Left ventricle myocardium superior (tissue), 1 donor: ENCODE measurements around the gene MGLL. TPM values are rescaled to one million over a fixed set of nuclear protein-coding genes. Genes with fewer than 3 reads are reported as not detected.

Source experiments
- ATAC-seq: fragments of 200-7000 bp; cut with Tn5 transposase; one replicate; pipeline ENCODE4 v1.9.1; 2020; ENCODE audit warnings: mild to moderate bottlenecking, moderate library complexity
- DNase-seq: peaks from one replicate; pipeline ENCODE4 v3.0.0-alpha.2; 2020
- intact Hi-C: fragments of 100-400 bp; cut with micrococcal nuclease; formaldehyde crosslinking; loops from one replicate; pipeline ENCODE4 v1.11.0; 2022
- long read RNA-seq: library from polyadenylated mRNA; unstranded; transcript quantifications from one replicate; pipeline ENCODE4 v2.0.0, GENCODE V29; 2021
- total RNA-seq: library from RNA; stranded (reverse); fragmentation: NEBNext Ultra II Directional; extraction: Animal tissue kit (Norgen Biotek cat#: 25700); gene quantifications from one replicate; pipeline ENCODE4 v1.2.1, GENCODE V29; 2021
- donor health status: DM: no; HTN: yes; CAD: no; lungs with severe emphysema.

MGLL gene
- total RNA-seq = 94.3 TPM
- long read RNA-seq, full-length matches to known transcripts = 127 of 225 reads
- long read RNA-seq, partial matches to known transcripts = 9 of 225 reads
- long read RNA-seq, other reads (novel, unspliced or antisense) = 89 of 225 reads

- DNase-seq (peak; percentile 73), ATAC-seq (peak; percentile 52)
- intact Hi-C loops = loop anchor here (5.0 kb wide), 1 partner anchor 125 kb away; no protein-coding TSS in a partner anchor
These were observed at the start of gene MGLL for GRCh38 chr3:127822041-127822681. Gene MGLL, minus strand, starts transcription at chr3:127822515. Its CDS starts 197 bp downstream, at chr3:127822318.

GRCh38 chr3:127870156-127870555 is 47.8 kb upstream of the MGLL start:
- ATAC-seq (no peak), DNase-seq (no peak)
- intact Hi-C loops = no loop called here

GRCh38 chr3:127867986-127868385 is 45.7 kb upstream of the MGLL start:
- ATAC-seq = no peak
- intact Hi-C loops = no loop called here
- no peak for DNase-seq

GRCh38 chr3:127867412-127867811 is 45.1 kb upstream of the MGLL start:
- no peak for DNase-seq
- intact Hi-C loops = no loop called here
- ATAC-seq = no peak

DNA sequence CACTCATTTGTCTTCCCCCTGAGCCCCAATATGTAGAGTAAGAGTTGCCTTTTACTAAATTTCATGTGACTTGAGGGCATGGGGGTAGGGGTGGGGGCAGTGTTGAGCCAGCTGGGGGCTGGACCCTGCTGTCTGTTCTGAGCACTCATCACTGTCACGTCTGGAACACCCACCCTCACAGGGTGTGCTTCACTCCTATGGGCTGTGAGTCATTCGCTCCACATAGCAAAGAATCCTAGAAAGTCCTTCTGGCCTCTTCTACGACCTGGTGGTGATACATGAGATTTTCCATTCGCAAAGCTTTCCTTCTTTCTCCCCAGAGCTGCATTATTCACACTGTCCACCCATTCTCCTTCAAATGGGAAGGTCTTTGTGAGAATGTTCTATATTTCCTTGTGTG is 43.6 kb upstream of the MGLL start:
- ATAC-seq (no peak), DNase-seq (no peak)
- intact Hi-C loops = no loop called here

DNA sequence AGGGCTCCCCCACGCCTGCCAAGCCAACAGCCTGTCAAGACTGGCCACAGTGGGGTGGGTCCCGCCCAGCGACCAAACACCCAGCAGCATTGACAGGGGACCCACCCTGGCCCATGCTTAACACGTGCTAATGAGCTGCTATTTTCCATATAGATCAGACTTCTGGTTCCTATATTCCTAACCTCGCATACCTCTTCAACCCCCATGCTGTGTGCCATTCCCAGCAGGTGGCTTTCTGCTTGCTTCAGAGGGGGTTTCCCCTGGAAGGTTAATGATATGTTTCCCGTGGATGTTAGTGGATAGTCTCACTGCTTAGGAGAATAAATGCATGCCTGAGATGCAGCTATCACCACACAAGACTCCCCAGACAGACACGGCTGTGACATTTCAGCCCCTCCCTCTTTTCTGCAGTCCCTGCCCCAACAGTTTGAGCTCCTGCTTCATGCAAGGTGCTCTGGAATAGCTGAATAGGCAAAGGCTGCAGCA is 37.9 kb upstream of the MGLL start:
- ATAC-seq (no peak), DNase-seq (no peak)
- intact Hi-C loops = no loop called here

GRCh38 chr3:127859730-127860129 is 37.4 kb upstream of the MGLL start:
- DNase-seq (no peak), ATAC-seq (no peak)
- intact Hi-C loops = loop anchor here (10.0 kb wide), 1 partner anchor 115 kb away; no protein-coding TSS in a partner anchor

- DNase-seq = no peak
- no peak for ATAC-seq
- intact Hi-C loops = loop anchor here (10.0 kb wide), 1 partner anchor 116 kb away; no protein-coding TSS in a partner anchor
These were observed 36.6 kb upstream of the MGLL start for GRCh38 chr3:127858937-127859336.

- DNase-seq = no peak
- intact Hi-C loops = loop anchor here (10.0 kb wide), 1 partner anchor 116 kb away; no protein-coding TSS in a partner anchor
- ATAC-seq = no peak
These were observed 36.2 kb upstream of the MGLL start for GRCh38 chr3:127858521-127858920.

- no peak for ATAC-seq
- intact Hi-C loops = loop anchor here (10.0 kb wide), 1 partner anchor 117 kb away; no protein-coding TSS in a partner anchor
- no peak for DNase-seq
These were observed 35.0 kb upstream of the MGLL start for GRCh38 chr3:127857333-127857732.

GRCh38 chr3:127856801-127857200 is 34.5 kb upstream of the MGLL start:
- no peak for DNase-seq
- no peak for ATAC-seq
- intact Hi-C loops = loop anchor here (10.0 kb wide), 1 partner anchor 118 kb away; no protein-coding TSS in a partner anchor

- intact Hi-C loops = loop anchor here (10.0 kb wide), 1 partner anchor 120 kb away; no protein-coding TSS in a partner anchor
- no peak for DNase-seq
- no peak for ATAC-seq
These were observed 32.9 kb upstream of the MGLL start for GRCh38 chr3:127855246-127855645.

DNA sequence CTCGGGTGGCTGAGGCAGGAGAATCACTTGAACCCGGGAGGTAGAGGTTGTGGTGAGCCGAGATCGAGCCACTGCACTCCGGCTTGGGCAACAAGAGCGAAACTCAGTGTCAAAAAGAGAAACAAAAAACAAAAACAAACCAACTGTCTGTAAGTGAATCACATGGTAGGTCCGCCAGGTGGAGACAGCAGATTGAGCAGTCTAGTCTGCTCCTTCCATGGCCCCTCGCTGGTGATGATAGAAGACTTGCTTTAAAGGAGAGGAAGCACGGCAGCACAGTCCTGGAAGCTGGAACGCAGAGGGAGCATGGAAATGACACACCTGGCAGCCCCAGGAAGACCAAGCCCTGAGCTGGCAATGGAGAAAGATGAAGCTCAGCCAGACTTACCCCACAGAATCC is 31.4 kb upstream of the MGLL start:
- intact Hi-C loops = loop anchor here (10.0 kb wide), 1 partner anchor 121 kb away; no protein-coding TSS in a partner anchor
- peak; percentile 40 for ATAC-seq
- no peak for DNase-seq

DNA sequence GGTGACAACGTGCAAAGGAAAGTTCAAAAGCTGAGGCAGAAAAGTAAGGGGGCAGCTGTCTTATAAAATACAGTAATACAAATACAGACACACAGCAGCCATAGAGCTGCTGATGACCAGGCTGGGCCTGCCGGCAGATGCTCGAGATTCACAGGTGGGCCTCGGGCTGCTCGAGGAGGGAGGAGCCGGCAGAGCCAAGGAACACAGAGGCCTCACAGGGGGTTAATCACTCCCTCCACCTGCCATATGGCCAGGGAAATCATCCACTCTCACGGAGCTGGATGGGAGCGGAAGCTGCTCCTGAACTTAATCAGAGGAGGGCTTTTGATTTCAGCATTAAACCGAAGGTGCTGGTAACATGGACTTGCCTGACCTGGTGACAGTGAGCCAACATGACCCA is 29.6 kb upstream of the MGLL start:
- no peak for DNase-seq
- ATAC-seq = no peak
- intact Hi-C loops = loop anchor here (10.0 kb wide), 1 partner anchor 123 kb away; no protein-coding TSS in a partner anchor

DNA sequence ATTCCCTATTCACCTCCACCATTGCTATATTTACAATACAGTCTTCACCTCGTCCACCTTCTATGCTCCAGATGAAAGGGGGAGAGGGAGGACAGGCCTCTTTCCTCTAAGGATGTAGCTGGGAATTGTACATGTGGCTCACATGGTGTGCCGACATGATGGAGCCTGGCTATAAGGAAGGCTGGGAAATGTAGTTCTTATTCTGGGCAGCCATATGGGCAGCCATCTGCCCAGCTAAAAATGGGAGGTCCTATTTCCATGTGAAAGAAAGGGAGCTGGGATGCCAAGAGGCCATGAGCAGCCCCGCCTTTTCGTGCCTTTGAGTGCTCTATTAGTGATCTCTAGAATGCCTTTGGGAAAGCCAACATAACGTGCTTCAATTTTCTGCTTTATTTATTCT is 27.1 kb upstream of the MGLL start:
- no peak for DNase-seq
- ATAC-seq = no peak
- intact Hi-C loops = no loop called here

DNA sequence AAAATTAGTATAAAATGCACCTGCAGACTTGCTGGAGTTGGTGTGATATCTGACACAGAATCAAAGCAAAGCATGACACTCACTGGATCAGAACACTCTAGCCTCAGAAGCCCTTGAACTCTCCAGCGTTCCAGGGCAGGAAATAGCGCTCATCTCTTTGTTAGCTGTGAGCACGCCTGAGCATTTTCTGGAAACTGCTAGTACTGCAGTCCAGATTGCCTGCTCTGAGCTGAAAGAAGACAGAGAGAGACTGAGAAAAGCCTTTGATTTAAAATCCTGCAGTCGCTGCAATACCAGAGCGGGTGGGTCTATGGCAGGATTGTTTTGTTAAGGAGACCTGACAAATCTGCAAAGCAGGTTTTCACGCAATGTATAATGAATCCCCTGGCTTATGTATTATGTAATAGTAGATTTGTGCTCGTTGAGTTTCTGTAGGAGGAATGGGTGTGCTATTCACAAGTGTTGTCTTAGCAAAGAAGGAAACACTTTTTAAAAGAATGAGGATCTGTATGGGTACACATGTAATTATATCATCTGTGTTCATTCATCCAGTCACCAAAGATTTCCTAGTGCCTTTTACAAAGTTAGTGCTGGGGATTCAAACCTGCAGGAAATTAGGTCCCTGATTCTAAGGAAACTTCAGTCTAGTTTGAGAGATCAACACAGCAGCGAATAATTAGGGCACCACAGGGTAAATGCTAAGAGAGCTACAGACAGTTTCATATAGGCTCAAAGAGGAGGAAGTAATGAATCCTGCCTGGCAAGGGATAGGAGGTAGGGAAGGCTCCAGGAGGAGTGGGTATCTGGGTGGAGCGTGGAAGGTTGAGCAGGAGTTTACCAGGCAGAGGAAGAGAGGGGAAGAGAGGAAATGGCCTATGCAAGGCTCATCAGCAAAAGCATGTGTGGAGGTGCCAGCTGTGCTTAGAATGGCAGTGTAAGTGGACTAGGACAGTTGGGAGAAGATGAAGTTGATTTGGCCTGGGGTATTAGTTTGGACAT is 26.1 kb upstream of the MGLL start:
- intact Hi-C loops = no loop called here
- ATAC-seq (peak; percentile 60), DNase-seq (no peak)

- DNase-seq = no peak
- intact Hi-C loops = no loop called here
- no peak for ATAC-seq
These were observed 25.0 kb upstream of the MGLL start for GRCh38 chr3:127847236-127847720.

DNA sequence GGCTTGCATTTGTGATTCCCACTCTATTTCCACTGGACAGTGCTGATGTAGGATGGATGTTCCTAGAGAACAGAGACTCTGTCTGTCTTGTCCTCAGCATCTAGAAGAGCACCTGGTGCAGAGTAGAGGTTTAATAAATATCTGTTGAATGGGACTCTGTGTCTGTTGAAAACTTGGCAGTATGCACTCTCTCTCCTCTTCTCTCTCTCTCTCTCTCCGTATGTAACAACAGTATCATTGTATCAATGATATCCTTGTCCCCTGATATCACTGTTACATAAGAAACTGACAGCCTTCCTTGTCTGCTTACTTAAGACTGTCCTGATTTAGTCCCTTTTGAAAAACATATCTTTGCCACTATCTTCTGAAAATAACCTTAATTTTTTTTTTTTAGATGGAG is 24.3 kb upstream of the MGLL start:
- intact Hi-C loops = no loop called here
- DNase-seq = no peak
- ATAC-seq = no peak

- DNase-seq = no peak
- intact Hi-C loops = no loop called here
- ATAC-seq = no peak
These were observed 22.1 kb upstream of the MGLL start for GRCh38 chr3:127844326-127844942.
